ENCODE results near the gene LRP5. TPM values are rescaled to one million over a fixed set of nuclear protein-coding genes. Genes with fewer than 3 reads are reported as not detected.

Gene LRP5
- total and polyA plus RNA-seq, 9 of the 15 experiments (the other 6 are each of a cell fraction or from before 2014, with no cell fraction given): 0.48 to 44.2 (median 13.5) TPM

- TF ChIP-seq ERF (CRISPR knock-in tag; IDR thresholded peaks at IDR 0.05) (no peak), RBBP5 (IDR thresholded peaks at IDR 0.05; ENCODE audit: borderline replicate concordance, insufficient read depth, low read length, poor library complexity, severe bottlenecking) (no peak)
These were observed 5.8 kb upstream of the LRP5 start (continued) for GRCh38 chr11:68306636-68307035.

GRCh38 chr11:68308068-68308467 lies 4.3 kb upstream of the LRP5 start:
- FAIRE-seq: no peak
- TF ChIP-seq KLF6 (CRISPR knock-in tag; IDR thresholded peaks at IDR 0.05; ENCODE audit: borderline replicate concordance) (no peak), ZBTB9 (CRISPR knock-in tag; IDR thresholded peaks at IDR 0.05) (no peak), ARID1B (IDR thresholded peaks at IDR 0.05) (no peak), ZNF140 (CRISPR knock-in tag; IDR thresholded peaks at IDR 0.05) (no peak), TBL1XR1 (IDR thresholded peaks at IDR 0.05; ENCODE audit: low read length in 2 of 2) (no peak), DACH1 (IDR thresholded peaks at IDR 0.05; ENCODE audit: partially characterized antibody) (no peak), HMG20A (CRISPR knock-in tag; conservative IDR thresholded peaks at IDR 0.05) (no peak), MTA1 (IDR thresholded peaks at IDR 0.05; ENCODE audit: borderline replicate concordance) (no peak), MYC (IDR thresholded peaks at IDR 0.05; ENCODE audit: low read depth, low read length) (no peak), MYC (CRISPR knock-in tag; IDR thresholded peaks at IDR 0.05; ENCODE audit: borderline replicate concordance, low read depth) (no peak), ETS1 (conservative IDR thresholded peaks at IDR 0.05; ENCODE audit: control insufficient read depth, low read depth, low read length) (no peak), SMARCC2 (IDR thresholded peaks at IDR 0.05; ENCODE audit: low read depth) (no peak)

More at GRCh38 chr11:68308068-68308467, 4.3 kb upstream of the LRP5 start:
- Histone ChIP-seq H3K9me1 (ENCODE audit: control insufficient read depth, insufficient read depth, low read length) (no peaks in the 10 kb centered on the region), H2AFZ (ENCODE audit: low read depth, low read length) (no peak overlapping the region), H3K4me2 (ENCODE audit: insufficient read depth, low read length) (no peak overlapping the region), H3K27me3 (ENCODE audit: control insufficient read depth in 2 of 2, insufficient read depth in 2 of 2, low read length in 2 of 2) (no peaks in the 10 kb centered on the region), H4K20me1 (replicated peaks; ENCODE audit: control insufficient read depth, insufficient read depth, low read length) (no peaks in the 10 kb centered on the region), H3K9ac (ENCODE audit: insufficient read depth in 1 of 2, low read depth in 2 of 2, low read length in 2 of 2) (0 out of 4 replicates have a peak overlapping the region, but pooled peaks of 1 of the 2 experiments have one; percentile 66), H3K9me3 (replicated peaks; ENCODE audit: control insufficient read depth, insufficient read depth, low read depth, low read length) (peaks cover 1% of the 10 kb centered on the region; the same call in 1 of the 2 replicates), H3K27ac (ENCODE audit: extremely low read depth, low read depth, low read length) (no peak overlapping the region), H3K79me2 (ENCODE audit: control insufficient read depth, insufficient read depth, low read length) (peaks cover 5% of the 10 kb centered on the region), H3K4me1 (replicated peaks in 1 of 2; ENCODE audit: control insufficient read depth in 2 of 2, insufficient read depth in 2 of 2, low read length in 2 of 2) (peaks cover 0 to 18% of the 10 kb centered on the region in 2 experiments; a peak in 3 of 5 replicates), H3K36me3 (ENCODE audit: control insufficient read depth, insufficient read depth, low read length) (no peaks in the 10 kb centered on the region), H3K4me3 (no peak overlapping the region)
- POLR2A ChIA-PET: interaction anchor here (1.6 kb wide), 1 partner anchor 13 kb away, joined by 4 read pairs; no protein-coding TSS in a partner anchor
- CTCF ChIA-PET (ENCODE audit: low intra/inter-chr PET ratio): no interaction called here
- intact Hi-C loops (cut with micrococcal nuclease) (no loop called here), in situ Hi-C loops (cut with MboI) (no loop called here)
- DNase-seq (ENCODE audit: extremely low read depth in 1 of 4, low spot score in 3 of 4) (no peak), ATAC-seq (no peak)
- BruUV-seq (replicated peaks): no TSS peak
- 62% methylated on average over 11 of the region's 11 CpGs for WGBS (ENCODE audit: insufficient coverage, low coverage, missing lambda C conversion rate)

All from K562 (cell line).